BLaER1 treated with 17β-estradiol and CSF1 and Interleukin-3, amounts not matched to agents 10 nM and 100 nM (cell line): Measurements from ENCODE around the gene CLN3.

Experiments used
- H3K27ac ChIP-seq, 11 experiments: shearing (Covaris generic); formaldehyde crosslinking; 2 replicates each; pipeline ENCODE4 v1.8.1; 2022
- H3K27me3 ChIP-seq, 11 experiments: shearing (Covaris generic); formaldehyde crosslinking; 2 replicates each; pipeline ENCODE4 v1.8.1; 2022
- H3K36me3 ChIP-seq, 11 experiments: shearing (Covaris generic); formaldehyde crosslinking; 2 replicates each; pipeline ENCODE4 v1.8.1; 2022
- H3K4me1 ChIP-seq, 10 experiments: shearing (Covaris generic); formaldehyde crosslinking; 2 replicates each; pipeline ENCODE4 v1.8.1; 2022
- H3K4me2 ChIP-seq, 11 experiments: shearing (Covaris generic); formaldehyde crosslinking; 2 replicates each; pipeline ENCODE4 v1.8.1; 2022
- H3K4me3 ChIP-seq, 10 experiments: shearing (Covaris generic); formaldehyde crosslinking; 2 replicates each; pipeline ENCODE4 v1.8.1; 2022
- H3K9ac ChIP-seq, 11 experiments: shearing (Covaris generic); formaldehyde crosslinking; 2 replicates each; pipeline ENCODE4 v1.8.1; 2022
- H3K9me3 ChIP-seq, 11 experiments: shearing (Covaris generic); formaldehyde crosslinking; replicated peaks in 1 of 11; 2 replicates each; pipeline ENCODE4 v1.8.1; 2022
- H4K20me1 ChIP-seq, 11 experiments: shearing (Covaris generic); formaldehyde crosslinking; 2 replicates each; pipeline ENCODE4 v1.8.1; 2022
- Cebpa-rat ChIP-seq, 11 experiments: shearing (Covaris generic); IDR thresholded peaks; 2 replicates each; pipeline ENCODE4 v1.8.1; 2022

The CLN3 gene

DNA sequence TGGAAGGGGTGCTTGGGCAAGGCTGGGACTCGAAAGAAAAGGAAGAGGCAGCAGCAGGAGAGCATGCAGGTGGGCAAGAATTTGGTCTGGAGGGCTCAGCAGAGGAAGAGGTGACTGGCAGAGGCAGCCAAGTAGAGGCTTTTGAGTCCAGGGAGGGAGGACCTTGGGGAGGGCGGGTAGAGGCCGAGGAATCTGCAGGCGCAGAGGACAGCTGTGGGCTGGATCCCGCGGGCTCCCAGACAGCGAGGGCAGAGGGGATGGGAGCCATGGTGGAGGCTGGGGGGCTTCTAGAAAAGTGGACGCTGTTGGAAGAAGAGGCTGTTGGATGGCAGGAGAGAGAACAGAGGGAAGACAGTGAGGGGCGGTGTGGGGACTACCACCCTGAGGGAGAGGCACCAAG, 5.5 kb upstream of the CLN3 start:
- Histone ChIP-seq H3K36me3 (peaks cover 0 to 35% (median 0%) of the 10 kb centered on the region in 11 experiments; a peak in 9 of 22 replicates), H3K4me3 (peak overlapping the region in 3 of 10 experiments; percentile 86 to 95 (median 87); a peak in 5 of 20 replicates), H3K9ac (peak overlapping the region in 9 of 11 experiments; percentile 5 to 97 (median 96); a peak in 13 of 22 replicates), H3K4me2 (peak overlapping the region in 6 of 11 experiments; percentile 94 to 99 (median 98); a peak in 10 of 22 replicates), H3K4me1 (peaks cover 55 to 84% (median 75%) of the 10 kb centered on the region in 10 experiments), H4K20me1 (peaks cover 0 to 41% (median 0%) of the 10 kb centered on the region in 11 experiments; a peak in 3 of 22 replicates), H3K27me3 (no peaks in the 10 kb centered on the region), H3K9me3 (no peaks in the 10 kb centered on the region), H3K27ac (peak overlapping the region in 9 of 11 experiments; percentile 97 to 99 (median 99); a peak in 14 of 22 replicates)
- no peak for TF ChIP-seq Cebpa-rat (IDR thresholded peaks at IDR 0.05)

DNA sequence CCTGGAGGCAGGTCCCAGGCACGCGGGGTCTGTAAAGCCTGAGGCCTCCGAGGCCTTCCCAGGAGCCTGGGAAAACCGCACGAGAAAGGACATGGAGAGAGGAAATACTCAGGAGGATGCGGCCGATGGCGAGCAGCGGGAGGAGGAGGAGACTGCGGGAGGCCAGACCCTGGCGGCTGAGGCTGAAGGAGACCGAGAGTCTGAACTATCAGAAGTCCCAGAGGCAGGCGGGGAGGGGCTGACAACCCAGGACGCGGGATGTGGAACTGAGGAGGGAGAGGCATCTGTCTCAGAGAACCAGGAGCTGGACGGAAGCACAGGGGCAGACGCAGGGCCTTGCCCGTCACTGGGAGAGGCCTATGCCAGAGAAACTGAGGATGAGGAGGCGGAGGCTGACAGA, 5.0 kb upstream of the CLN3 start:
- H3K4me2 ChIP-seq: peak overlapping the region in 7 of 11 experiments; percentile 94 to 99 (median 97); a peak in 13 of 22 replicates
- H3K9me3 ChIP-seq: no peaks in the 10 kb centered on the region
- peak overlapping the region; percentile 84 to 99 (median 98); a peak in 21 of 22 replicates for H3K27ac ChIP-seq
- H3K9ac ChIP-seq: peak overlapping the region in 10 of 11 experiments; percentile 5 to 97 (median 96); a peak in 19 of 22 replicates
- peaks cover 0 to 41% (median 0%) of the 10 kb centered on the region in 11 experiments; a peak in 3 of 22 replicates for H4K20me1 ChIP-seq
- peaks cover 57 to 85% (median 77%) of the 10 kb centered on the region in 10 experiments for H3K4me1 ChIP-seq
- no peaks in the 10 kb centered on the region for H3K27me3 ChIP-seq
- no peak for TF ChIP-seq Cebpa-rat (IDR thresholded peaks at IDR 0.05)
- peak overlapping the region in 4 of 10 experiments; percentile 16 to 95 (median 86); a peak in 7 of 20 replicates for H3K4me3 ChIP-seq
- H3K36me3 ChIP-seq: peaks cover 0 to 35% (median 0%) of the 10 kb centered on the region in 11 experiments; a peak in 9 of 22 replicates

GRCh38 chr16:28495795-28496749, 4.2 kb upstream of the CLN3 start:
- no peaks in the 10 kb centered on the region for H3K27me3 ChIP-seq
- peaks cover 0 to 35% (median 0%) of the 10 kb centered on the region in 11 experiments; a peak in 9 of 22 replicates for H3K36me3 ChIP-seq
- no peaks in the 10 kb centered on the region for H3K9me3 ChIP-seq
- H3K4me3 ChIP-seq: peak overlapping the region in 7 of 10 experiments; percentile 86 to 97 (median 88); a peak in 12 of 20 replicates
- H3K4me2 ChIP-seq: peak overlapping the region; percentile 90 to 99 (median 96)
- H3K4me1 ChIP-seq: peaks cover 56 to 85% (median 75%) of the 10 kb centered on the region in 10 experiments
- peaks cover 0 to 41% (median 0%) of the 10 kb centered on the region in 11 experiments; a peak in 3 of 22 replicates for H4K20me1 ChIP-seq
- H3K9ac ChIP-seq: peak overlapping the region; percentile 91 to 97 (median 95); a peak in 21 of 22 replicates
- peak overlapping the region; percentile 84 to 99 (median 98) for H3K27ac ChIP-seq
- no peak for TF ChIP-seq Cebpa-rat (IDR thresholded peaks at IDR 0.05)

DNA sequence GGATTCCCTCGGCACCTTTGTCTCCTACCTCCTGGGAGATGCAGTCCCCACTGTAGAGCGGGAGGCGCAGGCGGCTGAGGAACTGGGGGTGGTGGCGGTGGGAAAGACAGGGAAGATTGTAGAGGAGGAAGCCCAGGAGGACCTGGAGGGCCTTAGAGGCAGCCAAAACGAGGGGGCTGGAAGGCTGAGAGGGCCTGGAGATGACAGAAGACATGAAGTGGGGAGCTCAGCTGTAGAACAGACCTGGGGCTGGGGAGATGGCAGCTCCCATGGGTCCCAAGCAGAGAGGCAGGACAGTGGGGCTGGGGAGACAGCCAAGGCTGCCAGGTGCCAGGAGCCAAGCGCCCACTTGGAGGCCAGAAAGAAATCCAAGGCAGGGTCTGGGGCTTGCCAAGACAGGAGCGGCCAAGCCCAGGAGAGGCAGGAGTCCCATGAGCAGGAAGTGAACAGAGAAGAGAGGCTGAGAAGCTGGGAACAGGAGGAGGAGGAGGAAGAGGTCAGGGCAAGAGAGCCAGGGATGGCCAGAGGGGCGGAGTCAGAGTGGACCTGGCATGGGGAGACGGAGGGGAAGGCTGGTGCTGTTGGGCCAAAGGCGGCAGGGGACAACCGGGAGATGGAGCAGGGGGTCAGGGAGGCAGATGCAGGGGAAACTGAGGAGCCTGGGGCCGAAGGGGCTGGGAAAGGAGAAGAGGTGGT, 3.4 kb upstream of the CLN3 start:
- peaks cover 0 to 33% (median 4%) of the 10 kb centered on the region in 11 experiments; a peak in 12 of 22 replicates for H3K36me3 ChIP-seq
- no peaks in the 10 kb centered on the region for H3K9me3 ChIP-seq
- peaks cover 54 to 85% (median 75%) of the 10 kb centered on the region in 10 experiments for H3K4me1 ChIP-seq
- H3K9ac ChIP-seq: peak overlapping the region; percentile 91 to 97 (median 95)
- no peaks in the 10 kb centered on the region for H3K27me3 ChIP-seq
- peaks cover 0 to 37% (median 0%) of the 10 kb centered on the region in 11 experiments; a peak in 3 of 22 replicates for H4K20me1 ChIP-seq
- H3K4me3 ChIP-seq: peak overlapping the region in 9 of 10 experiments; percentile 48 to 97 (median 87); a peak in 16 of 20 replicates
- no peak for TF ChIP-seq Cebpa-rat (IDR thresholded peaks at IDR 0.05)
- peak overlapping the region; percentile 90 to 99 (median 96) for H3K4me2 ChIP-seq
- peak overlapping the region; percentile 84 to 99 (median 98) for H3K27ac ChIP-seq

DNA sequence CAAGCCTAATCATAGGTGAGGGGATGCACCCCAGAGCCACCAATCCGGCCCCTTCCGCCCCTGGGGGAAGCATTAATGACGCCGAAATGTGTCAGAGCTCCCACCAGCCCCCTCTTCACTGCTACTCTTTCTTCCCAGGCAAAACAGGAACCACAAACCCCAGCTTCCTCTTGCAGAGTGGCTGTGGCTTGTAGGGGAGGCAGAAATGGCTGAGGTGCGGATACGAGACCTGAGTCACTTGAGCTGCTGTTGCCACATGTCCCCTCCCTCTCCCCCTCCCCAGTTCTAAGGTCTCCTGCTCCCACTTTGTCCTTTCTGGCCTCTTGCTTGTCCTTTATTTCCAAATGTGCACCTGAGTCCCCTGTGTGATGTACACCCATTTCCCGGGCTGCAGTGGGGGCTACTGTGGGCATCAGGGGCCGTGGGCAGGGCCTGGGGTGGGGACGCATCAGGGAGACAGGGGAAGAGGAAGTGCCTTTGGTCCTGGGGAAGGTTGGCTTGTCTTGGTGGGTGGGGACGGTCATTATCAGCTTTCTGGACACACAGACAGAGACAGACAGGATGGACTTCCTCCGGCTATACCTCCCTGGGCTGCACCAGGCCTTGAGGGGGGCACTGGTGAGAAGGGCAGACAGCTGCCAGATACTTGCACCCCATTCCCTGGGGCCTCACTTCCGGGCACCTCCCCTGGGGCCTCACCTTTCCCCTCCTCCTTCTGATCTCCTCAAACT, 2.4 kb upstream of the CLN3 start, which contains the start of gene APOBR:
Gene APOBR (plus strand): TSS at position 523 of the 731 bp plus-strand sequence. CDS start 39 bp downstream, at position 562.
- H3K4me2 ChIP-seq: peak within 1 kb of the TSS; percentile 90 to 99 (median 96)

DNA sequence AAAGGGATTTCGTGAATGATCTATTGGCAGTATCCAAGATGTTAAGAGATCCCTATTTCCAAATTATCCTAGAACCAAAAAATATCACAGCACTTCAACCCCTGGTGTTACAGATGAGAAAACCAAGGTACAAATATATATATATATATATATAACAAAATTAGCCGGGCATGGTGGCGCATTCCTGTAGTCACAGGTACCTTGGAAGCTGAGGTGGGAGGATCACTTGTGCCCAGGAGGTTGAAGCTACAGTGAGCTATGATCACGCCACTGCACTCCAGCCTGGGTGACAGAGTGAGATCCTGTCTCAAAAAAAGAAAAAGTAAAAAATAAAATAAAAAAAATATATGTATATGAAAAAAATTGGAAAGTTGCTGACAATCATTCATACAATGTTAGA, 637 bp upstream of the CLN3 start:
- Histone ChIP-seq H3K4me3 (peak overlapping the region; percentile 86 to 97 (median 88)), H3K27ac (peak overlapping the region; percentile 97 to 99 (median 99)), H3K4me1 (peaks cover 52 to 78% (median 72%) of the 10 kb centered on the region in 10 experiments), H3K36me3 (peaks cover 20 to 38% (median 27%) of the 10 kb centered on the region in 11 experiments), H3K9me3 (no peaks in the 10 kb centered on the region), H4K20me1 (peaks cover 0 to 21% (median 0%) of the 10 kb centered on the region in 11 experiments; a peak in 3 of 22 replicates), H3K27me3 (no peaks in the 10 kb centered on the region), H3K9ac (peak overlapping the region; percentile 91 to 97 (median 95)), H3K4me2 (peak overlapping the region; percentile 90 to 99 (median 96))
- no peak for TF ChIP-seq Cebpa-rat (IDR thresholded peaks at IDR 0.05)

More for the DNA sequence above, 2.4 kb upstream of the CLN3 start, which contains the start of gene APOBR:
- Histone ChIP-seq H3K9me3 (no peaks in the 10 kb centered on the region), H3K36me3 (peaks cover 8 to 38% (median 13%) of the 10 kb centered on the region in 11 experiments; a peak in 21 of 22 replicates), H3K4me1 (peaks cover 54 to 85% (median 75%) of the 10 kb centered on the region in 10 experiments), H3K27ac (peak within 1 kb of the TSS; percentile 84 to 99 (median 98)), H3K4me3 (peak within 1 kb of the TSS; percentile 86 to 97 (median 88)), H4K20me1 (peaks cover 0 to 35% (median 0%) of the 10 kb centered on the region in 11 experiments; a peak in 3 of 22 replicates), H3K27me3 (no peaks in the 10 kb centered on the region), H3K9ac (peak within 1 kb of the TSS; percentile 91 to 97 (median 95))
- TF ChIP-seq Cebpa-rat (IDR thresholded peaks at IDR 0.05): peak in 9 of 11 experiments; percentile 48 to 92 (median 79); a peak in 16 of 22 replicates

- H3K9me3 ChIP-seq: no peaks in the 10 kb centered on the region
- peak overlapping the region; percentile 86 to 97 (median 88) for H3K4me3 ChIP-seq
- no peak for TF ChIP-seq Cebpa-rat (IDR thresholded peaks at IDR 0.05)
- peaks cover 0 to 22% (median 0%) of the 10 kb centered on the region in 11 experiments; a peak in 4 of 22 replicates for H4K20me1 ChIP-seq
- H3K27me3 ChIP-seq: no peaks in the 10 kb centered on the region
- peak overlapping the region; percentile 91 to 97 (median 95) for H3K9ac ChIP-seq
- peaks cover 52 to 70% (median 63%) of the 10 kb centered on the region in 10 experiments for H3K4me1 ChIP-seq
- peak overlapping the region; percentile 97 to 99 (median 99) for H3K27ac ChIP-seq
- H3K4me2 ChIP-seq: peak overlapping the region; percentile 83 to 99 (median 96)
- peaks cover 29 to 42% (median 37%) of the 10 kb centered on the region in 11 experiments for H3K36me3 ChIP-seq
Observed at GRCh38 chr16:28491230-28491969, 474 bp downstream of the CLN3 start.
